Pons (tissue), 1 donor: Measurements from ENCODE around the gene CIRBP.
"Not testable (repeated sequence)": the region's sequence is repeated elsewhere in the genome, so short reads cannot be mapped to it uniquely, and the experiment has no call there.

Experiments used
- DNase-seq: peaks from one replicate; pipeline ENCODE4 v3.0.0-alpha.2; 2016; ENCODE audit warnings: low spot score

CIRBP gene

DNA sequence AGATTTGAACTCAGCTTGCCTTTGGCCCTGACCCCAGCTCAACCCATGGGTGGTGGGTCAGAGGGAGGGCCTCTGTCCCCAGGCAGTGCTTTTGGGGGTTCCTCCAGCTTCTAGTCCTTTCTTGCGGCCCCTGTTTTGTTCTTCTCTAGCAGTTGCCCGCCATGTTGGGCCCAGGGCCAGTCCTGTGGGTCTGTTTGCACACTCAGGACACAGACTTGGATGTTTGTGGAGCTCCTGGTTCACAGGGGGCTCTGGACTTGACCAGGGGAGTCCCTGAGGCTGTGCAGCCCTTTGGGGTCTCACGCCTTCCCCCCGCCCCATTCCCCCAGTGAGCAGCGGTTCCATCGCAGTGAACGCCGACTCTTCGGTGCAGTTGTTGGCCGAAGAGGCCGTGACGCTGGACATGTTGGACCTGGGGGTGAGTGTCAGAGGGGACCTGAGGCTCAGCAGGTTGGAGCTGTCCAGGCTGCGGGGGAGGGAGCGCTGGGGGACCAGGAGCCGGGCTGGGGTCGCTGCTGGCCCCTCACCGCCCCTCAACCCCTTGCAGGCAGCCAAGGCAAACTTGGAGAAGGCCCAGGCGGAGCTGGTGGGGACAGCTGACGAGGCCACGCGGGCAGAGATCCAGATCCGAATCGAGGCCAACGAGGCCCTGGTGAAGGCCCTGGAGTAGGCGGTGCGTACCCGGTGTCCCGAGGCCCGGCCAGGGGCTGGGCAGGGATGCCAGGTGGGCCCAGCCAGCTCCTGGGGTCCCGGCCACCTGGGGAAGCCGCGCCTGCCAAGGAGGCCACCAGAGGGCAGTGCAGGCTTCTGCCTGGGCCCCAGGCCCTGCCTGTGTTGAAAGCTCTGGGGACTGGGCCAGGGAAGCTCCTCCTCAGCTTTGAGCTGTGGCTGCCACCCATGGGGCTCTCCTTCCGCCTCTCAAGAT, 25.1 kb upstream of the CIRBP start:
- DNase-seq: peak; percentile 80

DNA sequence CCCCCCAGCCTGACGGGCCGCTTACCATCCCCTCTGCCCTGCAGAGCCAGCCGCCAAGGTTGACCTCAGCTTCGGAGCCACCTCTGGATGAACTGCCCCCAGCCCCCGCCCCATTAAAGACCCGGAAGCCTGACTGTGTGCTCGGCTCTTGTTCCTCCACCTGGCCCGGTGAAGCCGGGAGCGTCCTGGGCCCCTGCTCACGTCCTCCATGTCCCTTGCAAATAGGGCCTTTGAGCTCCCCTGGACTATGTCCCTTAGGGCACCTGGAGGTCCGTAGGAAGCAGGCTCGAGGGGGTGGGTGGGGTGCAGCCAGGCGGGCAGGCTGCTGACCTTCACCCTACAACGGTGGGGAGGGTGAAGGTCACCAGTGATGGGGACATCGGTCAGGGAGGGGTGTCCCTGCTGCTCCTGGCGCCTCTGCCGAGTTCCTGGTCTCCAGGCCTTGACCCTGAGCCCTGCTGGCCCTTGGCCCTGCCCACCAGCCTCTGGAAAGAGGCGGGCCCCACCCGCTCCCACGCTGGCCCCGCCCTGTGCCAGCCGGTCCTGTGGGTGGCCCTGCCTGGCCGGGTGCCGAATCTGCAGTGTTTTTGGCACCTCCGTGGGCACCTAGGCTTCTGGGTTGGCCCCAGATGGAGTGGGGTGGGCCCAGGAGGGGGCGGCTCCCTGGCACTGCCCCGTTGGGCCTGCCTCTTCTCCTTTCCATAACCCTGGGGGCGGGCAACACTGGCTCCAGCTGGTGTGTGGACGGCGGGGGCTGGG, 24.3 kb upstream of the CIRBP start:
- peak; percentile 30 for DNase-seq

DNA sequence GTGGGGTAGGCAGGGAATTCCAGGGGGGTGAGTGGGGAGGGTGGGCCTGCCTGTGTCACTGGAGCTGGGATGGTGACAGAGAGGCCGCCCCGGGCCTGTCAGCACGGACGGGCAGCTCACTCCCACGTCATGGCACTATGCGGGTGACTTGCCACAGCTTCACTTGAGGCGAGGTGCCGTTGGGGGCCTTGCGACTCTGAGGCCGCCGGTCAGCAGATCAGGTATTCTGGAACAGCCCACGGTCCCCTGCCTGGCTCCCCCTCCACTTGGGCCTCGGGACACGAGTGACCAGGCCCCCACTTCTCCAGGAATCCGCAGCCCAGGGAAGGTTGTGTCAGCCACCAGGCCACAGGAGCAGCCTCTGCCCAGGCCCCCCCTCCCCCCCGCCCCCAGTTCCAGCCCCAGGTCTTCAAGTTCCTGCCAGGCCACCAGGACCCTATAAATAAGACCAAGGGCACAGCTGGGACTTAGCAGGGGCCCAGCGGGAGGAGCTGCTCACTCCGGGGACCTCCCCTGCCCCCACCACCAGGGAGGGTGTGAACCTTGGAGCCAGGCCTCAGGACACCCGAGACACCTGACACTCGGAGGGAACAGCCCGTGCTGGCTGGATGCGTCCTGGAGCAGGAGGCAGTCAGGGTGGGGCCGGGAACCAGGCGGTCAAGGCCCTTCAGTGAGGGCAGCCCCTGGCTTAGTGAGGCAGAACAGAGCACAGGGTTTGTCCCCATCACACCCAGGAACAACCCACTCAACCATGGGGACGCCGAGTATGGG, 23.5 kb upstream of the CIRBP start:
- DNase-seq: no peak

DNA sequence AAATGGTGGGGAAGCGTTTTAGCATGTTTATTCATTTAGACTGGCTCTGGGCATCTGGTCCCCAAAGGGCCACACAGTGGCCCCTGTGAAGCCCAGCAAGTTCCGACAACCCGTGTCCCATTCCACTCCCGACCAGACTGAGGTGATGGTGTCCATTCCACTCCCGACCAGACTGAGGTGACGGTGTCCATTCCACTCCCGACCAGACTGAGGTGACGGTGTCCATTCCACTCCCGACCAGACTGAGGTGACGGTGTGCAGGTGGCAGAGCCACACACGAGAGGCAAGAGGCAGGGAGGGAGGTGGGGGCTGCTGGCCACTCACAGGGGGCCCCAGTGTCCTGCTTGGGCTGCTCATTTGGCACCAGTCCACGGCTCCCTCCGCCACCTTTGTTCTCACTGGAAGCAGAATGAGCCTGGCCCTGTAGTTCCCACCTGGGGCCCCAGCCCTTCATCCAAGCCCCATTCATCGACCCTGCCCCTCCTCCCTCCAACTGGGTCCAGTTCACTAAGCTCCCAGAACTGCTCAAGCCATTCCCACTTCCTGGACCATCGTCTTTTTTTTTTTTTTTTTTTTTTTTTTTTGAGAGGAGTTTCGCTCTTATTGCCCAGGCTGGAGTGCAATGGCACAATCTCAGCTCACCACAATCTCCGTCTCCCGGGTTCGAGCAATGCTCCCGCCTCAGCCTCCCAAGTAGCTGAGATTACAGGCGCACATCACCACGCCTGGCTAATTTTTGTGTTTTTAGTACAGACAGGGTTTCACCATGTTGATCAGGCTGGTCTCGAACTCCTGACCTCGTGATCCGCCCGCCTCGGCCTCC, 22.7 kb upstream of the CIRBP start:
- not testable (repeated sequence) for DNase-seq

DNA sequence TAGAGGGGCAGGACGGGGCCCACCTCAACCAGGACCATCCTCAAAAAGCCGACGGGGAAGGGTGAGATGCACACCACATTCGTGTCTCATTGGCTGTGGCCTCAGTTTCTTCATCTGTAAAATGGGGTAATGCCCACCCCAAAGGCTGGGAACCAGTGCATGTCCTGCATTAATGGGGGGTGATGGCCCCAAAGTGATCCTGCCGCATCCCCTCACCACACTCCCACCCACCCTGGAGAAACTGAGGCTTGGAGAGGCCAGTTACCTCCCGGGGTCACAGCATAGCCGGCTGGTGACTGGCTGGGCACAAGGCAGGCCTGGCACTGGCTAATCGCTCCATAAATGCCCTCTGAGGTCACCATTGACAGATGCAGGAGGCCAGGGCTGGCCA, 21.4 kb upstream of the CIRBP start:
- DNase-seq: no peak

DNA sequence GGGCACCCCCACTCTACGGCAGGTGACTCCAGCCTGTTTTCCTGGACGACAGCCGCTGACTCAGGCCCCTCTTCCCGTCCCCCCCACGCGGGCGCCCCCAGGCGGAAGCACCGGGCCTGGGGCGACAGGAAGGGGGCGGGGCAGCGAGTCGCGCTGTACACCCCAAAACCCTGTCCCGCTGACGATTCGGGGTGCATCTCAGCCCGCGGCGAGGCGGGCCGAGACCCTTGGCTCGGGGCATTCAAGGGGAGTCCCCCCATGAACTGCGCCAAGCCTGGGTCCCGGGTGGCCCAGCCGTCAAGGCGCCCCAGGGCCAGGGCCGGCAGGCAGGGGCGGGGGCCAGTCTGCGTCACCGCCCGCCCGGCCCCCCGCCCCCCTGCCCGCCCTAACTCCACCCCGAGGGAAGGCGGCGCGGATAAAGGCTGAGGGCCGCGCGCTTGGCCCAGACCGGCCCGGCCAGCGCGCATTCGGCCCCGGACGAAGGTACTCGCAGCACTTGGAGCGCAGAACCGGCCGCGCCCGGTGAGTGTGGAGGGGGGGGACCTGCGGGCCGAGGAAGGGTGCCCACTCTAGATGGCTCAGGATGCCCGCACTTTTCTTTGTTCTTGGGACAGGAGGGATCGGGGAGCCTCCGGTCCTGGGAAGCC, 20.9 kb upstream of the CIRBP start, which contains the start of gene MIDN:
Gene MIDN (plus strand): TSS at position 445 of the 647 bp plus-strand sequence. CDS start 1,714 bp downstream, outside the sequence.
- DNase-seq: peak; percentile 62

DNA sequence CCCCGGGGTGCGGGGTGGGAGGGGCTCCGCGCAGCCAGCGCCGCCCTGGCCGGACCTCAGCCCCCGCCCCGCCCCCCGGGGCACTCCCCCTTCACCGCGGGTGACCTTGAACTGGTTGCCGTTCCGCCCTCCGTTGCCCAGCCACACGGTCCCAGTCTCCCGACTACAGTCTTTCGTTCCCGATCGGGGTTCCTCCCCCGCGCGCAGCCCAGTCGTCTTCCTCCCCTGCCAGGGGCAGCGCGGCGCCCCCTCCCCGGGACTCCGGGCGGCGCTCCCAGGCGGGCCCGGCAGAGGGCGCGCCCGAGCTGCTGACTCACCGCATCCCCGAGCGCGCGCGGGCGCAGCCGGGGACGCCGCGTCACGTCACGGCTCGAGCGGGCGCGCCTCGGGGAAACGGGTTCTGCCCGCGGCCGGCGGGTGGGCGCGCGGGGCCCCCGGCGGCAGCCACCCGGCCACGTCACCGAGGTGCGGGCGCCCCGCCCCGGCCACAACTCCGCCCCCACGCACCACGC, 20.3 kb upstream of the CIRBP start:
- peak; percentile 46 for DNase-seq

DNA sequence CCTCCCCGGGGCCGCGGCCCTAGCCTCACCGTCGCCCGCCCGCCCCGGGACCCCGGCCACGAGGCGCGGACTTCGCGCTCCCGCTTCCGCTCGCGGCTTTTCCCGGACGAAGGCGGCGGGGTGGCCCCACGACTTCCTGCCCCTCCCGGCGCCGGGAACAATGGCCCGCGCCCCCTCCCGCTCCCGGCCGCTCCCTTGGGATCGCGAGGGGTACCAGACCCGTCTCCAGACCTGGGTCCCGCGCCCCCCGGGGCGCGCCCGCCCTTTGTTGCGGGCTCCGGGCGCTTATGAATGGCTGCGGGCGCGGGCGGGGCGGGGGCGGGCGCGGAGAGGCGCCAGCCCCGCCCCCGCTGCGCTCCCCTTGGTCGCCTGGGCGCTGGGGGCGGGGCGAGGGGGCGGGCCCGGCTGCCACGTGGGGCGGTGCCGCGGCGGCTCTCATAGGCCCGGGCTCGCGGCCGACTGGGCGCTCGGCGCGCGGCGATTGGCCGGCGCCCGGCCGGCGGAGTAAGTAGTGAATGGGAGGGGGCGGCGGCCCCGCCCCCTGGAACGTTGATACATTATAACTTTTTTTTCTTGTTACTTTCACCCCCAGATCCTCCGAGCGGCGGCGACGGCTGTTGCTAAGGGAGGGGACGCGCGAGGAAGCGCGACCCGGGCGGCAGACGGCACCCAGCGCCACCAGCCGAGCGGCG, 19.7 kb upstream of the CIRBP start:
- DNase-seq: peak; percentile 96

DNA sequence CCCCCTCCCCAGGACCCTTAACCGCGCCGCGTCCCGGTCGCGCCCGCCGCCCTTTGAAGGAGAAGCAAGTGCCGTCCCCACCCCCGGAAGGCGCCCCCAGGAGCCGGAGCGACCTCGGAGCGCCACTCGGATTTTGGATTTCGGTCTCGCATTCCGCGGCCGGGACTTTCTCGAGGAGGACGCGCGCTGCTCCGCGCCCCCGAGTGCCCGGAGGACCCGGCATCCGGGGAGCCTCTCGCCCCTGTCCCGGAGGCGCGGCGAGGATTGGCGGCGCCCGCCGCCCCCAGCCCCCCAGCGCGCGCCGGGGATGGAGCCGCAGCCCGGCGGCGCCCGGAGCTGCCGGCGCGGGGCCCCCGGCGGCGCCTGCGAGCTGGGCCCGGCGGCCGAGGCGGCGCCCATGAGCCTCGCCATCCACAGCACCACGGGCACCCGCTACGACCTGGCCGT, 19.1 kb upstream of the CIRBP start:
- no peak for DNase-seq

DNA sequence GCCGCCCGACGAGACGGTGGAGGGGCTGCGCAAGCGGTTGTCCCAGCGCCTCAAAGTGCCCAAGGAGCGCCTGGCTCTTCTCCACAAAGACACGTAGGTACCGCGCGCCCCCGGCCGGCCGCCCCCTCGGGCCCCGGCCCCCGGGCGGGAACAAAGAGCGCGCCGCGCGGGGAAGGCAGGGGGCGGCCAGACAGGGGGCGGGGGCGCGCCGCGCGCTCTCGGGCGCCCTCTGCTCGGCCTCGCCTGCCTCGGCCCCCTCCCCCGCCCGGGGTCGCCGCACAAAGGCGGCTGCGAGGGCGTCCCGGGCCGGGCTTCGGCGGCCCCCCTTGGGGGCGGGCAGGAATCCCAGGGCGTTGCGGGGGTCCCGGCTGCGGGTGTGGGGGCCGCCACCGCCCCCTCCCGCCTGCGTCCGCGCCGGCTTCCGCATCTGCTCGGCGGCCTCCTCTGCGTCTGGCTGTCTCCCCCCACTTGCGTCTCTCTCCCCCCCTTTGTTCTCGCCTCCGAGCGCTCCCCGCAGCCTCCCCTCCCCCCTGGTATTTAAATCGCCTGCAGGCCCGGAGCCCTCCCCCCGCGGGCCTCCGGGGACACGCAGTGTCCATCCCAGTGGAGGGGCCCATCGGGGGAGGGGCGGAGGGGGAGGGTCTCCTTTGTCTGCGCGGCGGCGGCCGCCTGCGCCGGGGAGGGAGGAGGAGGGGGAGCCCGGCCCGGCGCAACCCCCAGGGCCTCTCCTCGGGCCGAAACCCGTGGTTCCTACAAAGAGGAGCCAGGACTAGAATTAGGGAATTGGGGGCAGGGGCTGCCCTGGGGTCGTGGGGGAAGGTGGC, 18.5 kb upstream of the CIRBP start:
- peak; percentile 61 for DNase-seq

DNA sequence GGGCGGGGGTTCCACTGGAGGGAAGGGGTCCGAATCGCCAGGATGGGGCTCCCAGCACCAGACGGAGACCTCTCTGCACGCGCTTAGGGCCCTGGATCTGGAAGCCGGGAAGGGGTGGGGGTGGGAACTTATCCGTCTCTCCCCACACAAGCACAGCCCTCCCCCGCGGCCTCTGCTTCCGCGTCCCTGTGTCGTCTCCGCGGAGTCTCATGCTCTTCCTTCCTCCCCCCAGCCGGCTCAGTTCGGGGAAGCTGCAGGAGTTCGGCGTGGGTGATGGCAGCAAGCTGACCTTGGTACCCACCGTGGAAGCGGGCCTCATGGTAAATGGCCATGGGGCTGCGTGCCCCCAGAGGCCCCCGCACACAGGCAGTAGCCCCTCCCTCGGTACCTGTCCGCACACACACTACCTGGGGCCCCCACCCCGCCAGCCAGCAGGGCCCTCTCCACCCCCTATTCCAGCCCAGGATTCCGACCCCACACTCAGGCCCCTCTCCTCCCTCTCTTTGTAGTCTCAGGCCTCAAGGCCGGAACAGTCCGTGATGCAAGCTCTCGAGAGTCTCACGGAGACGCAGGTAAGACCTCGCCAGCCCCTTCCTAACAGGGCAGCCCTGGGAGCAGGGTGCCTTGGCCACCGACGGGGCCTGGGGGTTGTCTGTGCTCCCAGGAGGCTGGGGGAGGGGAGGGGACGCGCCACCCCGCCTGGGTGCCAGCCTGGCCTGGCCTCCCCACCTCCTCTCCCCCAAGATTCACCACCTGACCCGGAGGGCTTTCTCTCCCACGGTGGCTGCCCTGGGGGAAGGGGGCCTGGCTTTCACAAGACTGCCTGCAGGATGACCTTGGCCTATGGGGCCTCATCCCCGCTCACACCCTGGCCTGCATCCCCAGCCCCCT, 17.6 kb upstream of the CIRBP start:
- DNase-seq: peak; percentile 72

DNA sequence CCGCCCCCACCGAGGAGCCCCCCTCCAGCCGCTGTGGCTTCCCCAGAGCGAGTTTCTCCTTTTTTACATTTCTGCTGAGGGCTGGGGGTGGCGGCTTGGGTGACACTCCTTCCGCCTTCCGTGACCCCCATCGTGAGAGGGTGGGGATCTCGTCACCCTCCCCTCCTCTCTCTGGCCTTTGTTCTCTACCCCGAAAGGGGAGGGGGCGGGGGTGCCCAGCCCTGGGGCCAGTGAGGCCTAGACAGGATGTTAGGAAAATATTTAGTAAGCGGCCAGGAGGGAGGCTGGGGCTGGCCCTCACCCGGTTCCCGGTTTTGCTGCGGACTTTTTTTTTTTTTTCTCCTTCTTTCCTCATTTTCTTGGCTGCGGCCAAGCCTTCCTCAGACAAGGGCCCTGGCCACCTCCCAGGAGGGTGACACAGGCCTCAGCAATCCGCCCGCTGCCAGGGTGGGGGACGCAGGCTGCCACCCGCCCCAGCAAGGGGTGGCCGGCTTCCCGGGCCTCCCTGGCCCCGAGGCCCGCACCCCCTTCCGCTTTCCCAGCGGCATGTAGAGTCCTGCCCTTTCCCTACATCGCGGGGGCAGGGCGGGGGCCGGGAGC, 16.8 kb upstream of the CIRBP start:
- DNase-seq: peak; percentile 87

DNA sequence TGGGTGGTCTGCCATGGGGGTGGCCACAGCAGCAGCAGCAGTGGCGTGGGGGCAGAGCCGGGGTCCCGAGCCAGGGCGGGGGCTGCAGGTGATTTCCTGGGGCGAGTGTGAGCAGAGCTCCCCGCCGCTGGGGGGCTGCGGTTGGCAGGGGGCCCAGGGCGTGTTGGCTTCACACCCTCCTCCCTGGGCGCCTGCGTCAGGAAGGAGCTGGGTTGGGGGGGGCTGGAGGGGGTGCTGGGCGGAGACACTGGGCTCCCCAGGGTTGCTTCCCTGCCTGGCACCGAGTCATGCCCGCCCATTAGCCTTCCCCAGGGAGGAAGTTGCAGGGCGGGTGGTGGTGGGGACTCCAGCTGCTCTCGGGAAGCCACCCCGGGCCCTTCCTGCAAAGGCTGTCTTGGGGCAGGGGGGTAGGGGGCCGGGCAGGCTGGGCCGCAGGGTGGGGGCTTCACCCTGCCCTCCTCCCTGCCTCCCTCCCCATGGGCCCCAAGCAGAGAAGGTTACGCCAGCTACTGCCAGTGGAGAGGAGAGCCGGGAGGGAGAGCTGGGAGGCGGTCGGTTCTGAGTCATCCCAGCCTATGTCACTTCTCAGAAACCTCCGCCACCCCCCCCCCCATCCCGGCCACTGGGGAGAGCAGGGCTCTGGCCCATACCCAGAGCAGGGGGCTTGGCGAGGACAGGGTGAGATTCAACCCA, 16.2 kb upstream of the CIRBP start:
- peak; percentile 91 for DNase-seq

DNA sequence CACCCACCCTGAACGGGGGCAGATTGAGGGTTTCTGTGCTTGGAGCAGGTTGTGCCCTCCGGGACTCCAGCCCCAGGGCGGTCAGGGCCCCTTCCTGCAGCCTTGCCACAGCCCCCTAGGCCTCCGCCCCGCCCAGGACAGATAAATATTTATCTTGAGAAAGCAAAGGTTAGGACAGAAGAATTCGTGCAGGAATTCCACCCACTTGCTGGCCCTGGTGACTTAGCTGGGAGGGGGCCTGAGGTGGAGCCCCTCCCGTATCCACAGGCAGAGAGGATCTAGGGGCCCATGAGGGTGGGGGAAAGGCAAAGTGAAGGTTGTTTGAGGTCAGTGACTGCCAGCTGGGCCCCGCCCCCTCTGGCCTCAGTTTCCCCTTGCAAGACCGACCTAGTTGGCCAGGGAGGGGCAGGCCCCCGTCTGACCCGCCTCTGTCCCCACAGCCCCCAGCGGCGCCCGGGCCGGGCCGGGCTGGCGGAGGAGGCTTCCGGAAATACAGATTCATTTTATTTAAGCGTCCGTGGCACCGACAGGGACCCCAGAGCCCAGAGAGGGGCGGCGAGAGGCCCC, 15.5 kb upstream of the CIRBP start:
- no peak for DNase-seq

DNA sequence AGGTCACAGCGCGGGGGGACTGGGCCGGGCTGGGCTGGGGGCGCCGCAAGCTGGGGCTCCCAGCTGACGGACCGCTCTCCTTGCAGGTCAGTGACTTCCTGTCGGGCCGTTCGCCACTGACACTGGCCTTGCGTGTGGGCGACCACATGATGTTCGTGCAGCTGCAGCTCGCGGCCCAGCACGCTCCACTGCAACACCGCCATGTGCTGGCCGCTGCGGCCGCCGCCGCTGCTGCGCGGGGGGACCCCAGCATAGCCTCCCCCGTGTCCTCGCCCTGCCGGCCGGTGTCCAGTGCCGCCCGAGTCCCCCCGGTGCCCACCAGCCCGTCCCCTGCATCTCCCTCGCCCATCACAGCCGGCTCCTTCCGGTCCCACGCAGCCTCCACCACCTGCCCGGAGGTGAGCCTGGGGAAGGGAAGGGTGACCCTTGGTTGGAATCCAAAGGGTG, 15.0 kb upstream of the CIRBP start:
- peak; percentile 51 for DNase-seq

DNA sequence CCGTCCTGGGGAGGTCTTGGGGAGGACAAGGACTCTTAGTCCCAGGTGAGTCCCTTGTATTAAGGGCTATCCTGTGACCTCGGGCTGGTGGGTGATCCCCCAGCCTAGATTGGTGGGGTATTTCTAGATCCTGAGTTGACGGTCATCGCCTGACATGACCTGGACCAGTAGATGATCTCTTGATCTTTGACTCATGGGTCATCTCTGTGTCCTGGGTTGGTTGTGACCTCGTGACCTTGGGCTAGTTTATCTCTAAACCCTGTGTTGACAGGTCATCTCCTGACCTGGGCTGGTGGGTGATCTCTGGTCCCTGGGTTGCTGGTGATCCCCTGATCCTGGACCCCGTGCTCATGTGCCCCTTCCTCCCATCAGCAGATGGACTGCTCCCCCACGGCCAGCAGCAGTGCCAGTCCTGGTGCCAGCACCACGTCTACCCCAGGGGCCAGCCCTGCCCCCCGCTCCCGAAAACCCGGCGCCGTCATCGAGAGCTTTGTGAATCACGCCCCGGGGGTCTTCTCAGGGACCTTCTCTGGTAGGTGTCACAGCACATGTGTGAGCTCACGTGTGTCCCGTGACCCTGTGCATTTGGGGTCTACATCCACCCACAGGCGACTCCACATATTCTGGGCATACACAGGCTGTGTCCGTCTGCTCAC, 14.5 kb upstream of the CIRBP start:
- DNase-seq: peak; percentile 25
